HUES48 (cell line): ENCODE measurements around the gene NIN.
"Not testable (repeated sequence)": the region's sequence is repeated elsewhere in the genome, so short reads cannot be mapped to it uniquely, and the experiment has no call there.

ENCODE experiments used
- H3K27ac ChIP-seq: one replicate; pipeline ENCODE4 v1.7.0; 2013; ENCODE audit warnings: low read depth, low read length, inconsistent platforms
- H3K27me3 ChIP-seq: 2 replicates; pipeline ENCODE4 v1.6.1; 2013; ENCODE audit warnings: mild to moderate bottlenecking, low read length; ENCODE audit not compliant: control insufficient read depth, insufficient read depth
- H3K36me3 ChIP-seq: 2 replicates; pipeline ENCODE4 v1.6.1; 2013; ENCODE audit warnings: low read length; ENCODE audit not compliant: control insufficient read depth, insufficient read depth
- H3K4me1 ChIP-seq: 2 replicates; pipeline ENCODE4 v1.6.1; 2013; ENCODE audit warnings: mild to moderate bottlenecking, low read length; ENCODE audit not compliant: control insufficient read depth, insufficient read depth
- H3K4me3 ChIP-seq: 2 replicates; pipeline ENCODE4 v1.5.1; 2013; ENCODE audit warnings: mild to moderate bottlenecking, low read depth, low read length
- H3K9ac ChIP-seq: 2 replicates; pipeline ENCODE4 v1.6.1; 2013; ENCODE audit warnings: mild to moderate bottlenecking, low read depth, low read length, moderate library complexity
- H3K9me3 ChIP-seq: 2 replicates; pipeline ENCODE4 v1.6.1; 2013; ENCODE audit warnings: low read length; ENCODE audit not compliant: control insufficient read depth, insufficient read depth

Gene NIN

GRCh38 chr14:50826681-50827080, 4.3 kb downstream of the NIN start:
- Histone ChIP-seq H3K27me3 (peaks cover 89% of the 10 kb centered on the region), H3K4me1 (peaks cover 46% of the 10 kb centered on the region), H3K27ac (no peak overlapping the region), H3K9me3 (no peaks in the 10 kb centered on the region), H3K9ac (no peak overlapping the region), H3K36me3 (no peaks in the 10 kb centered on the region), H3K4me3 (no peak overlapping the region)

GRCh38 chr14:50825307-50825706, 5.7 kb downstream of the NIN start:
- no peaks in the 10 kb centered on the region for H3K9me3 ChIP-seq
- no peak overlapping the region for H3K9ac ChIP-seq

GRCh38 chr14:50823762-50824636, 7.0 kb downstream of the NIN start:
- no peaks in the 10 kb centered on the region for H3K9me3 ChIP-seq
- no peaks in the 10 kb centered on the region for H3K36me3 ChIP-seq
- H3K27ac ChIP-seq = no peak overlapping the region
- H3K9ac ChIP-seq = no peak overlapping the region
- H3K4me3 ChIP-seq = no peak overlapping the region
- H3K27me3 ChIP-seq = peaks cover 73% of the 10 kb centered on the region
- peaks cover 49% of the 10 kb centered on the region for H3K4me1 ChIP-seq

More at GRCh38 chr14:50825307-50825706, 5.7 kb downstream of the NIN start:
- H3K27me3 ChIP-seq = peaks cover 84% of the 10 kb centered on the region
- H3K27ac ChIP-seq = no peak overlapping the region
- no peaks in the 10 kb centered on the region for H3K36me3 ChIP-seq
- H3K4me1 ChIP-seq = peaks cover 56% of the 10 kb centered on the region
- no peak overlapping the region for H3K4me3 ChIP-seq

GRCh38 chr14:50823051-50823761, 7.8 kb downstream of the NIN start:
- peaks cover 42% of the 10 kb centered on the region for H3K4me1 ChIP-seq
- no peak overlapping the region for H3K9ac ChIP-seq
- peaks cover 65% of the 10 kb centered on the region for H3K27me3 ChIP-seq
- H3K9me3 ChIP-seq = no peaks in the 10 kb centered on the region
- H3K36me3 ChIP-seq = no peaks in the 10 kb centered on the region
- no peak overlapping the region for H3K27ac ChIP-seq
- no peak overlapping the region for H3K4me3 ChIP-seq

GRCh38 chr14:50822501-50823042, 8.4 kb downstream of the NIN start:
- Histone ChIP-seq H3K4me1 (peaks cover 42% of the 10 kb centered on the region), H3K9me3 (no peaks in the 10 kb centered on the region), H3K27ac (no peak overlapping the region), H3K27me3 (peaks cover 59% of the 10 kb centered on the region), H3K4me3 (no peak overlapping the region), H3K9ac (no peak overlapping the region), H3K36me3 (no peaks in the 10 kb centered on the region)

GRCh38 chr14:50821510-50822464, 9.2 kb downstream of the NIN start:
- Histone ChIP-seq H3K27me3 (peaks cover 52% of the 10 kb centered on the region), H3K9me3 (no peaks in the 10 kb centered on the region), H3K9ac (no peak overlapping the region), H3K4me3 (no peak overlapping the region), H3K27ac (no peak overlapping the region), H3K36me3 (no peaks in the 10 kb centered on the region), H3K4me1 (peaks cover 42% of the 10 kb centered on the region)

GRCh38 chr14:50820786-50821509, 10.0 kb downstream of the NIN start:
- Histone ChIP-seq H3K4me1 (peaks cover 45% of the 10 kb centered on the region), H3K27ac (no peak overlapping the region), H3K27me3 (peaks cover 43% of the 10 kb centered on the region), H3K4me3 (no peak overlapping the region), H3K9ac (no peak overlapping the region), H3K36me3 (no peaks in the 10 kb centered on the region), H3K9me3 (no peaks in the 10 kb centered on the region)

GRCh38 chr14:50819303-50819702, 11.7 kb downstream of the NIN start:
- H3K27ac ChIP-seq, H3K9ac ChIP-seq, H3K36me3 ChIP-seq, H3K4me3 ChIP-seq, H3K9me3 ChIP-seq: not testable (repeated sequence)
- H3K4me1 ChIP-seq = peaks cover 41% of the 10 kb centered on the region
- H3K27me3 ChIP-seq = peaks cover 27% of the 10 kb centered on the region

GRCh38 chr14:50816395-50817047, 14.4 kb downstream of the NIN start:
- no peak overlapping the region for H3K27ac ChIP-seq
- no peak overlapping the region for H3K9ac ChIP-seq
- no peaks in the 10 kb centered on the region for H3K36me3 ChIP-seq
- no peaks in the 10 kb centered on the region for H3K9me3 ChIP-seq
- peaks cover 35% of the 10 kb centered on the region for H3K4me1 ChIP-seq
- no peaks in the 10 kb centered on the region for H3K27me3 ChIP-seq
- no peak overlapping the region for H3K4me3 ChIP-seq
